GM23248 (cell line): ENCODE results near the gene CPLX3. TPM values are rescaled to one million over a fixed set of nuclear protein-coding genes. Genes with fewer than 3 reads are reported as not detected.

Source experiments
- DNase-seq: peaks from one replicate; pipeline ENCODE4 v3.0.0-alpha.2; 2015
- H2AFZ ChIP-seq: fragments of 200-600 bp; sonication (generic); 2 replicates; pipeline ENCODE4 v1.6.1; 2016; ENCODE audit warnings: antibody characterized with exemption
- H3F3A ChIP-seq: fragments of 200-600 bp; sonication (generic); 2 replicates; pipeline ENCODE4 v1.6.1; 2016; ENCODE audit warnings: mild to moderate bottlenecking, antibody characterized with exemption, mixed run types; ENCODE audit not compliant: insufficient read depth
- H3K27ac ChIP-seq: fragments of 200-600 bp; sonication (generic); 2 replicates; pipeline ENCODE4 v1.5.1; 2016; ENCODE audit warnings: mild to moderate bottlenecking
- H3K27me3 ChIP-seq: fragments of 200-600 bp; sonication (generic); replicated peaks from 2 replicates; pipeline ENCODE4 v1.6.1; 2016; ENCODE audit warnings: mild to moderate bottlenecking; ENCODE audit not compliant: insufficient read depth
- H3K36me3 ChIP-seq: fragments of 200-600 bp; sonication (generic); 2 replicates; pipeline ENCODE4 v1.6.1; 2016; ENCODE audit warnings: low read depth, mild to moderate bottlenecking
- H3K4me1 ChIP-seq: fragments of 200-600 bp; sonication (generic); 2 replicates; pipeline ENCODE4 v1.6.1; 2016; ENCODE audit warnings: mild to moderate bottlenecking; ENCODE audit not compliant: insufficient read depth
- H3K4me2 ChIP-seq: fragments of 200-600 bp; sonication (generic); one replicate; pipeline ENCODE4 v1.6.1; 2016; ENCODE audit warnings: mild to moderate bottlenecking; ENCODE audit not compliant: unreplicated experiment
- H3K4me3 ChIP-seq: fragments of 200-600 bp; sonication (generic); 2 replicates; pipeline ENCODE4 v1.5.1; 2016; ENCODE audit warnings: mild to moderate bottlenecking
- H3K79me2 ChIP-seq: fragments of 200-600 bp; sonication (generic); 2 replicates; pipeline ENCODE4 v1.6.1; 2016; ENCODE audit warnings: mild to moderate bottlenecking; ENCODE audit not compliant: insufficient read depth
- H3K9ac ChIP-seq: fragments of 200-600 bp; sonication (generic); 2 replicates; pipeline ENCODE4 v1.6.1; 2016; ENCODE audit warnings: mild to moderate bottlenecking
- H3K9me2 ChIP-seq: fragments of 200-600 bp; sonication (generic); 2 replicates; pipeline ENCODE4 v1.6.1; 2016; ENCODE audit warnings: mixed run types, mild to moderate bottlenecking, moderate library complexity; ENCODE audit not compliant: insufficient read depth
- H3K9me3 ChIP-seq: fragments of 200-600 bp; sonication (generic); one replicate; pipeline ENCODE4 v1.6.1; 2017; ENCODE audit warnings: low read depth
- H4K20me1 ChIP-seq: fragments of 200-600 bp; sonication (generic); 2 replicates; pipeline ENCODE4 v1.6.0; 2016; ENCODE audit not compliant: insufficient read depth
- EZH2 ChIP-seq: fragments of 200-600 bp; sonication (generic); IDR thresholded peaks from 2 replicates; pipeline ENCODE4 v1.6.1; 2018; ENCODE audit warnings: antibody characterized with exemption, mild to moderate bottlenecking; ENCODE audit not compliant: insufficient read depth, poor library complexity, severe bottlenecking
- EZH2phosphoT487 ChIP-seq: fragments of 200-600 bp; sonication (generic); IDR thresholded peaks from 2 replicates; pipeline ENCODE4 v1.6.1; 2018; ENCODE audit warnings: antibody characterized with exemption, moderate library complexity, mild to moderate bottlenecking, low read depth; ENCODE audit not compliant: insufficient read depth
- WGBS, 2 experiments: methylation state at CpG; one replicate each; pipeline ENCODE4 v1.1.6; 2015 to 2017; ENCODE audit warnings: low lambda C conversion rate in 2 of 2, low coverage in 1 of 2; ENCODE audit errors: missing lambda C conversion rate in 2 of 2; 5-methylcytosine and 5-hydroxymethylcytosine counted together
- in situ Hi-C: fragments of 300-500 bp; cut with MboI; formaldehyde crosslinking; loops from 2 replicates; pipeline ENCODE4 v1.15.0; 2020
- polyA plus RNA-seq: library from polyadenylated mRNA; unstranded; fragments of >200 nt; fragmentation: Nextera tagmentation; extraction: Ambion mirVana; gene quantifications from 2 replicates; pipeline ENCODE4 v1.2.1, GENCODE V29; 2016
- total RNA-seq: library from RNA; depleted of rRNA; stranded (reverse); fragments of >200 nt; shearing (Covaris generic); gene quantifications from 2 replicates; pipeline ENCODE4 v1.2.3, GENCODE V29; 2014

CPLX3 gene
- total and polyA plus RNA-seq, 2 experiments from 2014 or later = not detected

DNA sequence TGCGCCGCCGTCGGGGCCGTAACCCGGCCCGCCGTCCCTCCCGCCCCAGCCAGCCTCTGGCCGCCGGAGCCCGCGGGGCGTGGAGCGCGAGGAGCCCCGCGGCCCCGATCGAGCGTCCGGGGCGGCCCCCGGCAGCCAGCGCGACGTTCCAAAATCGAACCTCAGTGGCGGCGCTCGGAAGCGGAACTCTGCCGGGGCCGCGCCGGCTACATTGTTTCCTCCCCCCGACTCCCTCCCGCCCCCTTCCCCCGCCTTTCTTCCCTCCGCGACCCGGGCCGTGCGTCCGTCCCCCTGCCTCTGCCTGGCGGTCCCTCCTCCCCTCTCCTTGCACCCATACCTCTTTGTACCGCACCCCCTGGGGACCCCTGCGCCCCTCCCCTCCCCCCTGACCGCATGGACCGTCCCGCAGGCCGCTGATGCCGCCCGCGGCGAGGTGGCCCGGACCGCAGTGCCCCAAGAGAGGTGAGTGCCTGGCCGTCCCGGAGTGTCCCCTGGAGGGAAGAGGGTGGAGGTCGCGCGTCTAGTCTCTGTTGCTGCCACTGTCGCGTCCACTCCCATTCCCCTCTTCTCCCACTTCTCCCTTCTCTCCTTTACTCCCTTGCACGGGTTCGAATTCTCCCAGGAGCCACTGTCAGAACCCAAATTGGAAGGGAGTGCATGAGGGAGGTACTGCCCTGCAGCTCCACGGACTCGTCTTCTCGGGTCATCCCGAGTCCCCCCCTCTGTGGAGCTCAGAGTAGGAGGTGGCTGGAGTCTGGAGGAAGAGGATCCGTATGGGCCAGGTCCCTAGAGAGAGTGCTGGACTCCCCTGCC is 44.0 kb upstream of the CPLX3 start:
- Histone ChIP-seq H4K20me1 (no peaks in the 10 kb centered on the region; the same call in 1 of the 2 replicates), H3K27ac (no peak overlapping the region), H3K79me2 (peaks cover 52% of the 10 kb centered on the region), H3K4me2 (peak overlapping the region; percentile 91), H3K4me3 (peak overlapping the region; percentile 87), H2AFZ (peak overlapping the region; percentile 72), H3K9me2 (no peaks in the 10 kb centered on the region), H3K9me3 (no peaks in the 10 kb centered on the region), H3K36me3 (no peaks in the 10 kb centered on the region), H3F3A (no peaks in the 10 kb centered on the region), H3K9ac (peak overlapping the region; percentile 78), H3K27me3 (no peaks in the 10 kb centered on the region), H3K4me1 (peaks cover 29% of the 10 kb centered on the region)
- DNase-seq = peak; percentile 55
- 1 to 3% methylated on average over 26 to 63 of the region's 72 CpGs for WGBS, 2 experiments
- in situ Hi-C loops = no loop called here
- no peak for TF ChIP-seq EZH2phosphoT487
- TF ChIP-seq EZH2 = no peak

DNA sequence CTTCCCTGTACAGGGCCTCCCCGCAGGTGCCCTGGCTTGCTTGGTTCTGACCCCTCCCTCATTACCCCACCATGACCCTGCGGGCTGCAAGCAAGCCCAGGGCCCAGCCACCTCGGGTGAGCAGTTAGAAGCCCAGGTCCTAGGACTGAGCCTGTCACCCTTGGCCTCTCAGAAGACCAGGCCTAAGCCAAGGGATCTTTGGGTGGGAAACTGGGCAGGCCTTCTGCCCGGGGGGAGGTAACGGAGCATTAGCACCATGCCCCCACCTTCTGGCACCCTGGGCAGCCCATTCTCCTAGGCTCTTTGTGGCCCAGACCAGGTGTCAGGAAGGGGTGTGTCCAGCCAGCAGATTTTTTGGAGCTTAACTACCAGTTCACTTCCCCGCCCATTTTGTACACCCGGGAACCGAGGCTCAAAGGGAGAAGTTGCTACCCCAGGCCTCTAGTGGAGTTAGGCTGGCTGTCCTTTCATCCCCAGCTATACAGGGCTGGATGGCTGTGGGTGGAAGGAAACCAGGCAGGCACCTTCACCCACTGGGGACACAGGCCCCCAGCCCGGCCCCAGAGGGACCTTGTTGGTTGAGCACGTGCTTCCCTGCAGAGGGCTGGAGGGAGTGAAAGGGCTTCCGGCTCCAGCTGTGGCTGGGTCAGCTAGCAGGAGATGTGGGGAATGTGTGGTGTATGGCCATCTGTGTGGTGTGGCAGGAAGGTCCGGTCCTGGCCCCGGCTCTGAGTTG is 43.2 kb upstream of the CPLX3 start:
- Histone ChIP-seq H4K20me1 (no peaks in the 10 kb centered on the region; the same call in 1 of the 2 replicates), H3K27ac (no peak overlapping the region), H3K4me1 (peaks cover 31% of the 10 kb centered on the region), H3K9me2 (no peaks in the 10 kb centered on the region), H2AFZ (peak overlapping the region; percentile 72; the same call in 1 of the 2 replicates), H3K4me2 (peak overlapping the region; percentile 91), H3F3A (no peaks in the 10 kb centered on the region), H3K36me3 (no peaks in the 10 kb centered on the region), H3K79me2 (peaks cover 59% of the 10 kb centered on the region), H3K9ac (peak overlapping the region; percentile 78), H3K4me3 (peak overlapping the region; percentile 87), H3K27me3 (no peaks in the 10 kb centered on the region), H3K9me3 (no peaks in the 10 kb centered on the region)
- TF ChIP-seq EZH2 = no peak
- no peak for TF ChIP-seq EZH2phosphoT487
- DNase-seq = peak; percentile 49
- in situ Hi-C loops = no loop called here
- 7 to 12% methylated on average over 12 to 13 of the region's 13 CpGs for WGBS, 2 experiments

DNA sequence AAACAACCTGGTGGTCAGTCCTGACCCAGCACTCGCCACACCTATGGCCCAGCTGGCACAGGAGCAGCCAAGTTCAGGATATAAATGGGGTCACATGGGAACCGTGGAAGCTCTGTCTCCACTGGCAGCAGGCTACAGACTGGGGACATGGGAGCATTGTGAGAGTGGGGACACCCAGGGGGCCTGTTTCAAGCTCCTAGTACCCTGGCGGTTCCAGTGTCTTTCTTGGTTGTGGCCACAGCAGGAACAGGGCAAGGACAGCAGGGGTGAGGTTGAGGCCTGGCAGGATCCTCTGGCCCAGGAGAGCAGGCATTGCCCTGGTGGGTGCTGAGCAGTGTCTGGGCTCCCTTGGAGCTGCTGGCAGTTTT is 42.6 kb upstream of the CPLX3 start:
- Histone ChIP-seq H3K36me3 (no peaks in the 10 kb centered on the region), H3K27ac (no peak overlapping the region), H3K4me3 (peak overlapping the region; percentile 87), H3K79me2 (peaks cover 65% of the 10 kb centered on the region), H3K9ac (peak overlapping the region; percentile 78), H3K4me1 (peaks cover 31% of the 10 kb centered on the region), H2AFZ (peak overlapping the region; percentile 21; the same call in 1 of the 2 replicates), H3K27me3 (no peaks in the 10 kb centered on the region), H3F3A (no peaks in the 10 kb centered on the region), H3K9me2 (no peaks in the 10 kb centered on the region), H3K9me3 (no peaks in the 10 kb centered on the region), H4K20me1 (no peaks in the 10 kb centered on the region; the same call in 1 of the 2 replicates), H3K4me2 (peak overlapping the region; percentile 91)
- TF ChIP-seq EZH2phosphoT487 (no peak), EZH2 (no peak)
- in situ Hi-C loops = no loop called here
- WGBS, 2 experiments = 43 to 48% methylated on average over 3 of the region's 3 CpGs
- DNase-seq = no peak

DNA sequence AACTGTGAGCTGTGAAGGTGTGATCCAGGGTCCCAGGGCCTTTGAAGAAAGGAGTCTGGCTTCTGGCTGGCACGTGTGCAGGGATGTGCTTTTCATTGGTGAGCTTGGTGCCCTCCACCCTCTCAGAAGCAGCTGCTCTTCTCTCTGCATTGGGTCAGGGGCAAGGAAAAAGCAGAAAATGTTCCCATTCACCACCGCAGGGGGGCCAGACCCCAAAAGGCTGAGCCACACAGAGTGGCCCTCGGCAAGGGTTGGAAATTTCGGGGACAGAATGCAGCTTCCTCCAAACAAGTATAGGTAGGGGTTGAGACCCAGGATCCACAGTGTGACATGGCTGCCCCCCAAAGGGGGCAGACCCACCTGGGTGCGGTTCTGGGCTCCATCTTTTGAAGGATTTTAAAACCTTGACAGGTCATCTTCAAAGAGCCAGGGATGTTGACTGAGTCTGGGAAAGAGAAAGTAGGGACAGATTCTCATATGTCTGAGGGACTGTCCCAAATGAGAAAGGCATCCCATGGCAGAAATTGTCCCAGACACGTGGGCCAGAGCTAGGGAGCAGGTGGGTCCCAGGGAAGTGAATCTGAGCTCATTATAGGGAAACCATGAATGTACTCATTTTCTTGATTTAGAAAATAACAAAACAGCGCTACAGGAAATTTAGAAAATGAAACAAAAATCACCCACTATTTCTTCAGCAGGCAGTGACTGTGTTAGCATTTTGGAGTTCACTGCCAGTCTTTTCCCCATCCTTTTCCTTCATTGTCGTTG is 41.8 kb upstream of the CPLX3 start:
- 78 to 84% methylated on average over 7 to 8 of the region's 8 CpGs for WGBS, 2 experiments
- Histone ChIP-seq H3F3A (no peaks in the 10 kb centered on the region), H3K4me1 (peaks cover 31% of the 10 kb centered on the region), H3K36me3 (no peaks in the 10 kb centered on the region), H4K20me1 (no peaks in the 10 kb centered on the region; the same call in 1 of the 2 replicates), H2AFZ (no peak overlapping the region), H3K9me2 (no peaks in the 10 kb centered on the region), H3K9me3 (no peaks in the 10 kb centered on the region), H3K27ac (no peak overlapping the region), H3K4me3 (no peak overlapping the region), H3K79me2 (peaks cover 73% of the 10 kb centered on the region), H3K27me3 (no peaks in the 10 kb centered on the region), H3K9ac (no peak overlapping the region; the same call in 1 of the 2 replicates), H3K4me2 (peak overlapping the region; percentile 91)
- in situ Hi-C loops = no loop called here
- TF ChIP-seq EZH2 = no peak
- no peak for TF ChIP-seq EZH2phosphoT487
- DNase-seq = no peak
